Keratinocyte (primary cell): ENCODE results near the gene MTNR1B. TPM values are rescaled to one million over a fixed set of nuclear protein-coding genes. Genes with fewer than 3 reads are reported as not detected.

Source experiments
- DNase-seq: peaks from one replicate; pipeline ENCODE4 v3.0.0-alpha.2; 2011; ENCODE audit warnings: low read depth, missing footprints, low spot score
- FAIRE-seq: peaks from 2 replicates; lab custom pipeline; 2011; peaks lifted over from hg19 to GRCh38; lab: Jason Lieb, UNC
- H2AFZ ChIP-seq: 2 replicates; pipeline ENCODE4 v1.6.0; 2012; ENCODE audit warnings: low read length, control low read depth, inconsistent platforms; ENCODE audit not compliant: control insufficient read depth
- H3K27ac ChIP-seq: 2 replicates; pipeline ENCODE4 v1.5.1; 2011; ENCODE audit warnings: low read length; ENCODE audit not compliant: control insufficient read depth, insufficient read depth
- H3K27me3 ChIP-seq: 3 replicates; pipeline ENCODE4 v1.6.0; 2011; ENCODE audit warnings: low read length; ENCODE audit not compliant: control insufficient read depth, insufficient read depth; ENCODE audit errors: extremely low read depth
- H3K36me3 ChIP-seq, 2 experiments: 2 replicates in 1 of 2; 3 replicates in 1 of 2; pipeline ENCODE4 v1.5.1; 2011; ENCODE audit warnings: low read length in 2 of 2, mild to moderate bottlenecking in 1 of 2; ENCODE audit not compliant: control insufficient read depth in 2 of 2, insufficient read depth in 2 of 2; ENCODE audit errors: extremely low read depth in 1 of 2
- H3K4me1 ChIP-seq: 3 replicates; pipeline ENCODE4 v1.5.1; 2011; ENCODE audit warnings: low read length; ENCODE audit not compliant: control insufficient read depth, insufficient read depth; ENCODE audit errors: extremely low read depth
- H3K4me2 ChIP-seq: 3 replicates; pipeline ENCODE4 v1.6.0; 2011; ENCODE audit warnings: low read depth, low read length; ENCODE audit not compliant: control insufficient read depth, insufficient read depth; ENCODE audit errors: extremely low read depth
- H3K4me3 ChIP-seq, 3 experiments: fragments of 200-600 bp in 1 of 3; sonication (generic) in 1 of 3; 2 replicates in 2 of 3; 3 replicates in 1 of 3; pipeline ENCODE4 v1.5.1; 2011 to 2016; ENCODE audit warnings: low read length in 3 of 3, mild to moderate bottlenecking in 3 of 3, control low read depth in 2 of 3, inconsistent platforms in 1 of 3, low read depth in 1 of 3, mixed read lengths in 1 of 3, mixed run types in 1 of 3, moderate library complexity in 1 of 3; ENCODE audit not compliant: control insufficient read depth in 2 of 3, insufficient read depth in 2 of 3; ENCODE audit errors: extremely low read depth in 1 of 3
- H3K79me2 ChIP-seq: 2 replicates; pipeline ENCODE4 v1.6.0; 2012; ENCODE audit warnings: low read length; ENCODE audit not compliant: control insufficient read depth, insufficient read depth
- H3K9ac ChIP-seq: 3 replicates; pipeline ENCODE4 v1.6.0; 2011; ENCODE audit warnings: low read length; ENCODE audit not compliant: control insufficient read depth, insufficient read depth; ENCODE audit errors: extremely low read depth
- H3K9me1 ChIP-seq: 3 replicates; pipeline ENCODE4 v1.6.0; 2011; ENCODE audit warnings: low read length; ENCODE audit not compliant: control insufficient read depth, insufficient read depth; ENCODE audit errors: extremely low read depth
- H3K9me3 ChIP-seq: 2 replicates; pipeline ENCODE4 v1.5.1; 2012; ENCODE audit warnings: low read depth, low read length; ENCODE audit not compliant: control insufficient read depth
- H4K20me1 ChIP-seq: 3 replicates; pipeline ENCODE4 v1.6.0; 2011; ENCODE audit warnings: low read length; ENCODE audit not compliant: control insufficient read depth, insufficient read depth; ENCODE audit errors: extremely low read depth
- EZH2 ChIP-seq: IDR thresholded peaks from one replicate; pipeline ENCODE4 v1.6.1; 2012; ENCODE audit warnings: inconsistent platforms, mild to moderate bottlenecking, low read length, moderate library complexity
- dilution Hi-C: fragments of 300-500 bp; cut with MboI; formaldehyde crosslinking; loops from one replicate; pipeline ENCODE4 v1.7.0; 2020; ENCODE audit warnings: low sequenced_read_pairs; ENCODE audit not compliant: extremely low pct_ligation_motif_present
- polyA plus RNA-seq, 5 experiments: library from polyadenylated mRNA; depleted of rRNA in 3 of 5; stranded (reverse) in 3 of 5; stranded (forward) in 1 of 5; unstranded in 1 of 5; fragments of >200 nt; gene quantifications; 1 replicate in 1 of 5; 2 replicates in 3 of 5; 3 replicates in 1 of 5; pipeline versions ENCODE4 v1.2.1 to v1.2.3, GENCODE V29; 2011 to 2012; ENCODE audit warnings: missing spikeins in 2 of 5, low read depth in 1 of 5, low replicate concordance in 1 of 5
- TF ChIP-seq, protein P1 (sequence below), 3 experiments: IDR thresholded peaks in 1 of 3; conservative IDR thresholded peaks in 1 of 3; optimal IDR thresholded peaks in 1 of 3; 2 replicates in 2 of 3; 3 replicates in 1 of 3; pipeline versions ENCODE3 to v1.5.1; 2011; ENCODE audit warnings: low read length in 3 of 3, mild to moderate bottlenecking in 3 of 3, moderate library complexity in 2 of 3, control low read depth in 1 of 3, inconsistent platforms in 1 of 3; ENCODE audit not compliant: insufficient read depth in 2 of 3; ENCODE audit errors: extremely low read depth in 1 of 3

MTNR1B gene
- polyA plus RNA-seq, 1 donor (not counting 4 experiments of a cell fraction or from before 2014, with no cell fraction given), result not detected

DNA sequence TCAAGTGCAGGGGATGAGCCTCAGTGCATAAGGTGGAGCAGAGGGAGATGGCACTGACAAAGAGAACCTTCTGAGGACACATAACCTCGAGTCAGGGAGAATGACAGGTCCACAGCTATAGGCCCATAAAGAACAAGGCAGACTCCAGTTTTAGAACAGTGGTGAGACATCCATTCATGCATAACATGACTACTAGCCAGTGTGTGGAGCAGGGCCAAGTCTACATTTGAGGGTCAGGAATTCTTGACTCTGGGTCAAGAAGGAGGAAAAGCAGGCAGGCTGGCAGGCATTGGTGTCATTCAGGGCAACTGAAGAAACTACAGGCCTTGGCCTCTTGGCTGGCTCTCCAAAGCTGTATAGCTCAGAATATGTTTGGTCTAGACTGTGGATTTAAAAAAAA, 54.9 kb downstream of the MTNR1B start:
- Histone ChIP-seq H3K27me3 (no peaks in the 10 kb centered on the region), H3K4me1 (peaks cover 17% of the 10 kb centered on the region), H3K9me3 (no peaks in the 10 kb centered on the region), H3K79me2 (no peaks in the 10 kb centered on the region), H3K36me3 (no peaks in the 10 kb centered on the region), H4K20me1 (no peaks in the 10 kb centered on the region), H2AFZ (no peak overlapping the region), H3K4me2 (no peak overlapping the region), H3K9me1 (no peaks in the 10 kb centered on the region), H3K4me3 (no peak overlapping the region), H3K9ac (no peak overlapping the region), H3K27ac (no peak overlapping the region)
- no peak for TF ChIP-seq EZH2
- TF ChIP-seq, protein P1, sequence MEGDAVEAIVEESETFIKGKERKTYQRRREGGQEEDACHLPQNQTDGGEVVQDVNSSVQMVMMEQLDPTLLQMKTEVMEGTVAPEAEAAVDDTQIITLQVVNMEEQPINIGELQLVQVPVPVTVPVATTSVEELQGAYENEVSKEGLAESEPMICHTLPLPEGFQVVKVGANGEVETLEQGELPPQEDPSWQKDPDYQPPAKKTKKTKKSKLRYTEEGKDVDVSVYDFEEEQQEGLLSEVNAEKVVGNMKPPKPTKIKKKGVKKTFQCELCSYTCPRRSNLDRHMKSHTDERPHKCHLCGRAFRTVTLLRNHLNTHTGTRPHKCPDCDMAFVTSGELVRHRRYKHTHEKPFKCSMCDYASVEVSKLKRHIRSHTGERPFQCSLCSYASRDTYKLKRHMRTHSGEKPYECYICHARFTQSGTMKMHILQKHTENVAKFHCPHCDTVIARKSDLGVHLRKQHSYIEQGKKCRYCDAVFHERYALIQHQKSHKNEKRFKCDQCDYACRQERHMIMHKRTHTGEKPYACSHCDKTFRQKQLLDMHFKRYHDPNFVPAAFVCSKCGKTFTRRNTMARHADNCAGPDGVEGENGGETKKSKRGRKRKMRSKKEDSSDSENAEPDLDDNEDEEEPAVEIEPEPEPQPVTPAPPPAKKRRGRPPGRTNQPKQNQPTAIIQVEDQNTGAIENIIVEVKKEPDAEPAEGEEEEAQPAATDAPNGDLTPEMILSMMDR (optimal IDR thresholded peaks at IDR 0.05 in 1 of 3, IDR thresholded peaks at IDR 0.05 in 1 of 3, conservative IDR thresholded peaks at IDR 0.05 in 1 of 3; ENCODE audit: extremely low read depth in 1 of 3, insufficient read depth in 2 of 3, low read length in 3 of 3), result no peak
- dilution Hi-C loops, result no loop called here
- DNase-seq (no peak), FAIRE-seq (no peak)

DNA sequence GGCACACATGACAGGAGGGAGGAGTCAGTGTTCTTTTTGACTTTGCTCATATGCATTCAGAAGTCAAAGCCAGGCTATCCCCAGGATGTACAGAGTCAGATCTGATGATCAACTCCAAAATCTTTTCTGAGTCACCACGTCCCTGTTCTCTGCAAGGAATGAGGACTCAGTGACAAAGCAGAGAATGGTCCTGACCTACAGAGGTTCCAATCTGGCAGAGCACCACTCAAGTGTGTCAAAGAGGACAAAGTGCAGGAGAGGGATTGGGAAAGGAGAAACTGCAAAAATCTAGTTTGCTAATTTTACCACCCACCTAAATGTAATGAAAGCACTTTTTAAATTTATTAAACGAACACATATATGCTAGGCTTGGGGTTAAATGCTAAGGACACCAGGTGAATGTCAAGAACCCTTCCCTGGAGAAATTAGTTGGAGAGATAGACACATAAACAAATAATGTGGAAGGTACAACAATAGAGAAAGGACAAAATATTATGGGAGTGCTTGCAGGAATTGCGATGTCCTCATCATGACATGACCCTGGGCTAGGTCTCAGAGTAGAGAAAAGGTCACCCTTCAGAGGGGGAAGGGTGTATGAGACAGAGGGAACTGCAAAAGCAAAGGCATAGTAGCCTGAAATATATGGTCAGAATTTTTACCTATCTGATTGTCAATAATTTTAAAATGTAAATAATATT, 56.3 kb downstream of the MTNR1B start:
- Histone ChIP-seq H2AFZ (no peak overlapping the region), H3K9ac (no peak overlapping the region), H3K9me3 (no peaks in the 10 kb centered on the region), H3K4me3 (no peak overlapping the region), H3K4me1 (peaks cover 6% of the 10 kb centered on the region), H4K20me1 (no peaks in the 10 kb centered on the region), H3K27ac (no peak overlapping the region), H3K79me2 (no peaks in the 10 kb centered on the region), H3K9me1 (no peaks in the 10 kb centered on the region), H3K4me2 (no peak overlapping the region), H3K27me3 (no peaks in the 10 kb centered on the region), H3K36me3 (no peaks in the 10 kb centered on the region)
- TF ChIP-seq EZH2, result no peak
- TF ChIP-seq, protein P1 (optimal IDR thresholded peaks at IDR 0.05 in 1 of 3, IDR thresholded peaks at IDR 0.05 in 1 of 3, conservative IDR thresholded peaks at IDR 0.05 in 1 of 3; ENCODE audit: extremely low read depth in 1 of 3, insufficient read depth in 2 of 3, low read length in 3 of 3), result no peak
- no peak for DNase-seq
- no peak for FAIRE-seq
- dilution Hi-C loops, result no loop called here
